Fibroblast of the aortic adventitia (primary cell): ENCODE measurements around the gene RFTN1. TPM values are rescaled to one million over a fixed set of nuclear protein-coding genes. Genes with fewer than 3 reads are reported as not detected.
"Not testable (repeated sequence)": the region's sequence is repeated elsewhere in the genome, so short reads cannot be mapped to it uniquely, and the experiment has no call there.

ENCODE experiments used
- DNase-seq: peaks from one replicate; pipeline ENCODE4 v3.0.0-alpha.2; 2010; ENCODE audit warnings: low read depth
- H3K4me3 ChIP-seq: 2 replicates; pipeline ENCODE4 v1.5.1; 2011; ENCODE audit warnings: low read depth, mild to moderate bottlenecking, control low read depth, low read length, moderate library complexity
- total RNA-seq: library from RNA; depleted of rRNA; stranded (reverse); fragments of >200 nt; gene quantifications from 2 replicates; pipeline ENCODE4 v1.2.3, GENCODE V29; 2012; ENCODE audit warnings: low replicate concordance
- TF ChIP-seq, protein P1 (sequence below): IDR thresholded peaks from 2 replicates; pipeline ENCODE4 v1.5.1; 2011; ENCODE audit warnings: mild to moderate bottlenecking, low read length, control low read depth, inconsistent platforms; ENCODE audit not compliant: insufficient read depth

Gene RFTN1
- total RNA-seq, 1 donor = 54.7 TPM

DNA sequence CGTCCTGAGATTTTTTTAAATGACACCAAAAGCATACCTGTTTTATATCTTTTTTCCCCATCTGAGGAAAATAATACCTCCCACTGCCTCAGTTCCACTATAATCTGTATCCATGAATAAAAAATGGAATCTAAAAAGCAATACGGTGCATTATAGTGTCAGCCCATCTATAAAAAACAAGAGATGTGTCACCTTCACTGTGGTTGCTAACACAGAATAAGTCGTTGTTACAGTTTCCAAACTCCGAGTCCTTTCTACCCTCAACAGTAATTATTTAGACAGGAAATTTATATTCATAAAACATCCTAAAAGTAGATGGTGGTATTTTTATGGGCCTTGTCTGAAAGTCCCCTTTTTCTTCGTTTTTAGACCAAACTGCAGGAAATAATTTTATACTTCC, 19.4 kb downstream of the RFTN1 start:
- DNase-seq = no peak
- H3K4me3 ChIP-seq = no peak overlapping the region
- TF ChIP-seq, protein P1, sequence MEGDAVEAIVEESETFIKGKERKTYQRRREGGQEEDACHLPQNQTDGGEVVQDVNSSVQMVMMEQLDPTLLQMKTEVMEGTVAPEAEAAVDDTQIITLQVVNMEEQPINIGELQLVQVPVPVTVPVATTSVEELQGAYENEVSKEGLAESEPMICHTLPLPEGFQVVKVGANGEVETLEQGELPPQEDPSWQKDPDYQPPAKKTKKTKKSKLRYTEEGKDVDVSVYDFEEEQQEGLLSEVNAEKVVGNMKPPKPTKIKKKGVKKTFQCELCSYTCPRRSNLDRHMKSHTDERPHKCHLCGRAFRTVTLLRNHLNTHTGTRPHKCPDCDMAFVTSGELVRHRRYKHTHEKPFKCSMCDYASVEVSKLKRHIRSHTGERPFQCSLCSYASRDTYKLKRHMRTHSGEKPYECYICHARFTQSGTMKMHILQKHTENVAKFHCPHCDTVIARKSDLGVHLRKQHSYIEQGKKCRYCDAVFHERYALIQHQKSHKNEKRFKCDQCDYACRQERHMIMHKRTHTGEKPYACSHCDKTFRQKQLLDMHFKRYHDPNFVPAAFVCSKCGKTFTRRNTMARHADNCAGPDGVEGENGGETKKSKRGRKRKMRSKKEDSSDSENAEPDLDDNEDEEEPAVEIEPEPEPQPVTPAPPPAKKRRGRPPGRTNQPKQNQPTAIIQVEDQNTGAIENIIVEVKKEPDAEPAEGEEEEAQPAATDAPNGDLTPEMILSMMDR = no peak

DNA sequence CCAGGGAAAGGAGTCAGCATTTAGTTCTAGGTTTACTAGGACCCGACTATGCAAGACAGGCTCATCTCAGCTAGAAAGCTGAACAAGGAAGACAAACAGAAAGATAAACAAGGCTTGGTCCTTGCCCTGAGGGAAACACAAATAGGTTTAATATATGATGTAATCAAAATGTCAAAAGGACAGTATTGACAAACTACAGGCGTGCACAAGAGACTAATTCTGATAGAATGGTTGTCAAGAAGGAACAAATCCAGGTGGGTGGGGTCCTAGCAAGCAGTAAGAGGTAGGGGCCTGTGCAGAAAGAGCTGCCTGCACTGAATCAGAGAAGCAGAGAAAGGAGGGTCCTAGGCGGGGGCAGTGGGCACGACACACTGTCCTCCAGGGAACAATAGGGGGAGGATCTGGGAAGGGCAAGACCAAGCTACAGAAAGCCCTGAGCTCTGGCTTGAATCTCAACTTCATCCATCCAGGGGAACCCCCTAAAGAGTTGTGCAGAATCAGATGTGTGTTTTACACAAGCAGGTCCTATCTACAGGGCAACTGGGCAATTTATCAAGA, 23.4 kb downstream of the RFTN1 start:
- no peak for DNase-seq
- no peak overlapping the region for H3K4me3 ChIP-seq
- TF ChIP-seq, protein P1 = no peak

- not testable (repeated sequence) for DNase-seq
Measured at GRCh38 chr3:16489326-16490061, 24.0 kb downstream of the RFTN1 start.

GRCh38 chr3:16488637-16489036, 24.9 kb downstream of the RFTN1 start:
- H3K4me3 ChIP-seq = no peak overlapping the region
- no peak for DNase-seq
- TF ChIP-seq, protein P1 = no peak

More at GRCh38 chr3:16489326-16490061, 24.0 kb downstream of the RFTN1 start:
- not testable (repeated sequence) for H3K4me3 ChIP-seq

DNA sequence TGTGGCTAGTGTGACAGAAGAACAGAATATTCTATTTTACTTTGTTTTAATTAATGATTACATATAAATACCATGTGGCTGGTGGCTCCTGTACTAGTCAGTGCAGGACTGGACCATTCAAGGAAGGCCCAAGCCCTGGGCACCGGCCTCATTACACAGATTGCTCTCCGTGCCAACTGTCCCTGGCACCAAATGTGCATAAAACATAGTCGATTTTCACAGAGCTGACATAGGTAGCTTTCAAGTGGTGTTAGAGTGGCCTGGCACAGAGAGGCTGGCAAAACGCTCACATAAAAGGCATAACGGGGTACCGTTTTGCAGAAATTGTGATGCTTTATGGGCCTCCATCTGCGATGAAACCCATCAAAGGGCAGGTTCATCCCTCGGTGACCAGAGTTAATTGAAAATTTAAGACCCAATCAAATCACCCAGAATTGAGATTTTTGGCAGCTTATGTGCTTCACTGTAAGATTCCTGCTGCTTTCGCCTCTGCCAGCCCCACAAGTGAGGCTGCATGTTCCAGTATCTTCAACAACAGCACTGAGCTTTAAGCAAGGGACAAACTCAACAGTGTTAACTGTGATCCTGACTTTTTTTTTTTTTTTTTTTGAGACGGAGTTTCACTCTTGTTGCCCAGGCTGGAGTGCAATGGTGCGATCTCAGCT, 25.9 kb downstream of the RFTN1 start:
- TF ChIP-seq, protein P1 = no peak
- H3K4me3 ChIP-seq = no peak overlapping the region
- no peak for DNase-seq

GRCh38 chr3:16486951-16487480, 26.5 kb downstream of the RFTN1 start:
- no peak overlapping the region for H3K4me3 ChIP-seq
- TF ChIP-seq, protein P1 = no peak

GRCh38 chr3:16486201-16486600, 27.3 kb downstream of the RFTN1 start:
- DNase-seq = no peak
- no peak overlapping the region for H3K4me3 ChIP-seq
- TF ChIP-seq, protein P1 = no peak

More at GRCh38 chr3:16486951-16487480, 26.5 kb downstream of the RFTN1 start:
- no peak for DNase-seq
